Right atrium auricular region (tissue), 2 donors: ENCODE results near the gene THRB. TPM values are rescaled to one million over a fixed set of nuclear protein-coding genes. Genes with fewer than 3 reads are reported as not detected.

Experiments used
- DNase-seq: peaks from one replicate; pipeline ENCODE4 v3.0.0-alpha.2; 2019; ENCODE audit warnings: low spot score
- H3K27ac ChIP-seq, 2 donors: fragments of 200-600 bp; sonication (generic); 1 replicate in 1 of 2; 2 replicates in 1 of 2; pipeline ENCODE4 v1.5.1; 2016 to 2019
- H3K27me3 ChIP-seq, 2 donors: fragments of 200-600 bp; sonication (generic); one replicate each; pipeline versions ENCODE4 v1.5.1 to v1.6.0; 2017 to 2019
- H3K36me3 ChIP-seq: fragments of 200-600 bp; sonication (generic); one replicate; pipeline ENCODE4 v1.5.1; 2016
- H3K4me1 ChIP-seq, 2 donors: fragments of 200-600 bp; sonication (generic); one replicate each; pipeline versions ENCODE4 v1.5.1 to v1.6.0; 2017 to 2019
- H3K4me3 ChIP-seq, 2 donors: fragments of 200-600 bp; sonication (generic); 1 replicate in 1 of 2; 2 replicates in 1 of 2; pipeline ENCODE4 v1.5.1; 2017 to 2019; ENCODE audit warnings: mild to moderate bottlenecking in 1 of 2, moderate library complexity in 1 of 2
- H3K9me3 ChIP-seq, 2 donors: fragments of 200-600 bp; sonication (generic); one replicate each; pipeline ENCODE4 v1.5.1; 2019
- total RNA-seq, 2 donors: library from RNA; depleted of rRNA; stranded (reverse); fragments of >200 nt; gene quantifications; one replicate each; pipeline ENCODE4 v1.1.0, GENCODE V29; 2016
- TF ChIP-seq, protein P1 (sequence below), 2 donors: fragments of 200-600 bp; sonication (generic); IDR thresholded peaks; one replicate each; pipeline ENCODE4 v1.5.1; 2019; ENCODE audit warnings: antibody characterized with exemption in 2 of 2

Gene THRB
- total RNA-seq, 2 donors from 2014 or later: 4.2 to 7.0 TPM

DNA sequence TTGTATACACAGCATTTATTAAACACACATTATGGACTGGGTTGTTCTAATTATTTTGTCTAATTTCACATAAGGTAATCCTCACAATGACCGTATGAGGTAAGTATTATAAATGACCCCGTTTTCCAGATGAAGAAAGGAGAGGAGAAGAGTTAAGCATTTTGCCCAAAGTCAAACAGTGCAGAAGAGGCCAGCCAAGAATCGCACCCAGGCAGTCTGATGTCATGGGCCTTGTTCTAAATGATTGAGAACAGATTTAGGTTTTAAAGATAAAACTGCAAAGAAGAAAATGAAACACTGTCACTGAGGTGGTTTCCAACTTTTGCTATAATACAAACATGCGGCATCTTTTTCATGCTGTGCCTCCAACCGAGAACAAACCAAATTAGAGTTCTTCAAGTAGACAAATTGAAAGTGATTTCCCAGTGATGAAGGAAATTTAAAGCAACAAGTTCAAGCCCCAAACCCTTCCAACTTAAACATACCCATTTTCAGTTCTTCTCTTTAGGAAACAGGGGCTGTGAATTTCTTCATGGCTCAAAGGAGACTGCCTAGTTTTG lies 155.3 kb downstream of the THRB start:
- no peak overlapping the region for H3K27ac ChIP-seq
- no peaks in the 10 kb centered on the region for H3K4me1 ChIP-seq
- TF ChIP-seq, protein P1, sequence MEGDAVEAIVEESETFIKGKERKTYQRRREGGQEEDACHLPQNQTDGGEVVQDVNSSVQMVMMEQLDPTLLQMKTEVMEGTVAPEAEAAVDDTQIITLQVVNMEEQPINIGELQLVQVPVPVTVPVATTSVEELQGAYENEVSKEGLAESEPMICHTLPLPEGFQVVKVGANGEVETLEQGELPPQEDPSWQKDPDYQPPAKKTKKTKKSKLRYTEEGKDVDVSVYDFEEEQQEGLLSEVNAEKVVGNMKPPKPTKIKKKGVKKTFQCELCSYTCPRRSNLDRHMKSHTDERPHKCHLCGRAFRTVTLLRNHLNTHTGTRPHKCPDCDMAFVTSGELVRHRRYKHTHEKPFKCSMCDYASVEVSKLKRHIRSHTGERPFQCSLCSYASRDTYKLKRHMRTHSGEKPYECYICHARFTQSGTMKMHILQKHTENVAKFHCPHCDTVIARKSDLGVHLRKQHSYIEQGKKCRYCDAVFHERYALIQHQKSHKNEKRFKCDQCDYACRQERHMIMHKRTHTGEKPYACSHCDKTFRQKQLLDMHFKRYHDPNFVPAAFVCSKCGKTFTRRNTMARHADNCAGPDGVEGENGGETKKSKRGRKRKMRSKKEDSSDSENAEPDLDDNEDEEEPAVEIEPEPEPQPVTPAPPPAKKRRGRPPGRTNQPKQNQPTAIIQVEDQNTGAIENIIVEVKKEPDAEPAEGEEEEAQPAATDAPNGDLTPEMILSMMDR (IDR thresholded peaks at IDR 0.05): no peak
- H3K9me3 ChIP-seq: no peaks in the 10 kb centered on the region
- no peak overlapping the region for H3K4me3 ChIP-seq
- H3K27me3 ChIP-seq: no peaks in the 10 kb centered on the region
- no peak for DNase-seq
- H3K36me3 ChIP-seq: no peaks in the 10 kb centered on the region

DNA sequence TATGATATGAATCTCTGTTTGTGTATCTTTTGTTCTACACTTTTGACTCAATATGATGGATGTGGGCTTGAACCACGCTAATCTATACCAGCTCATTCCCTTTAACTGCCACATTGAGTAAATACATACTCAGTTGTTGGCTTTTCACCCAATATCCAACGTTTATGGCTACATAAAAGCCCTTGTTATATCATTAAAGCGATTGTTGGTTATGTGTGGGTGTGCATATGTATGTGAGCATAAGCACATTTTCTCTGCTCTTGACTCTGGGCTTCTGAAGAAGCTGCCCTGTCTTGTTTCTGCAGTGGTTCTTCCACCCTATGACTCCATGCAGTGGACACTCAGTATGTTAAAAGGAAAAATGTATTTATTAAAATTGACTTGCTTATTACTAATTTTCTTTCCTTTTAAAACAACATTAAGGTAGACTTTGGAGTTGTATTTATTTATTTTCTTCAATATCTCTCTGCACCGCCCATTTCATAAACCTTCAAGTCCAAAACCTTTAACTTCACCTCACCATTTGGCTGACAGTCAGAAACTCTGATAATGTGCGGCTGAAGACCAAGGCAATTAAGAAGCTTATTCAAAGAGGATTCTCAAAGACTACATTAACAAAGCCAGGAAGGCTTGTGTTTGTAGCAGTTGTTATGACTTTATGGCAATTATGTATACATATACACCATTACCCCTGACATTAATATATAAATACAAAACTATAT lies 156.1 kb downstream of the THRB start:
- Histone ChIP-seq H3K9me3 (no peaks in the 10 kb centered on the region), H3K4me3 (no peak overlapping the region), H3K27ac (no peak overlapping the region), H3K36me3 (no peaks in the 10 kb centered on the region), H3K4me1 (no peaks in the 10 kb centered on the region), H3K27me3 (no peaks in the 10 kb centered on the region)
- no peak for DNase-seq
- TF ChIP-seq, protein P1 (IDR thresholded peaks at IDR 0.05): no peak

DNA sequence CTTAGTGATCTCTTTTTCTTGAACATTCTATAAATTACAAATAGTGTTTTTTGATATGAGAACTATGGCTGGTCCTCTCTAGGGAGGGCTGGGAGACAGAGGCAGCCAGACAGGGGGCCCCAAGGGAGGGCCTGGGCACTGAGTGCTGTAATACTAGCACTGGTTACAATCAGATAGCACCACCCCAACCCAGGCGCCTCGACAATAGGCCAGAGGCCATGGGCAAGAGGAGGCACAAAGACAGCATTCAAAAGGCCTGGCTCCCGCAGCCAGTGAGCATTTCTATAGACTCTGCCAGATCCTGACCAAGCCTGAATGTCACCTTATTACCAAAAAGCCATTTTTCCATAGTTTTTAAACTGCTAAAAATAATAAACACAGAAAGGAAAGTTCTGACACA lies 158.5 kb downstream of the THRB start:
- Histone ChIP-seq H3K36me3 (no peaks in the 10 kb centered on the region), H3K27me3 (no peaks in the 10 kb centered on the region), H3K4me3 (no peak overlapping the region), H3K27ac (no peak overlapping the region), H3K4me1 (no peaks in the 10 kb centered on the region), H3K9me3 (no peaks in the 10 kb centered on the region)
- TF ChIP-seq, protein P1 (IDR thresholded peaks at IDR 0.05): no peak
- DNase-seq: no peak

DNA sequence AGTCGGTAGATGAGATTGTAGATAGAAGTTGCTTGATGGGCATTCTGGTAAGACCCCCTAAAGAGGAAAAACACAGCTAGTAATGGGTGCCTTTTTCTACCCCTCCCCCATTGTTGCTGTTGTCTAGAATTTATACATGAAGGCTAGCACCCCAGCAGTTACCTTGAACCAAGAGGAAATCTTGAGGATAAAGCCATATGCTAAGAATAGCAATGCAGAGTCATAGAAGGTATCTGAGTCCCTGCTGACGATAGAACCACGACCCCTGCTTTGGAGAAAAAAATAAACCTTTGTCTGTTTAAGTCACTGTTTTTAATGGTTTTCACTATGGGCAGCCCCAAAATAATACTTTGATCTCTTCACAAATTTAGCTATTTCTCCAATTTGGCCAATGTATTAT lies 162.6 kb downstream of the THRB start:
- Histone ChIP-seq H3K27ac (no peak overlapping the region), H3K36me3 (no peaks in the 10 kb centered on the region), H3K4me3 (no peak overlapping the region), H3K9me3 (no peaks in the 10 kb centered on the region), H3K4me1 (no peaks in the 10 kb centered on the region), H3K27me3 (no peaks in the 10 kb centered on the region)
- no peak for DNase-seq
- TF ChIP-seq, protein P1 (IDR thresholded peaks at IDR 0.05): no peak

DNA sequence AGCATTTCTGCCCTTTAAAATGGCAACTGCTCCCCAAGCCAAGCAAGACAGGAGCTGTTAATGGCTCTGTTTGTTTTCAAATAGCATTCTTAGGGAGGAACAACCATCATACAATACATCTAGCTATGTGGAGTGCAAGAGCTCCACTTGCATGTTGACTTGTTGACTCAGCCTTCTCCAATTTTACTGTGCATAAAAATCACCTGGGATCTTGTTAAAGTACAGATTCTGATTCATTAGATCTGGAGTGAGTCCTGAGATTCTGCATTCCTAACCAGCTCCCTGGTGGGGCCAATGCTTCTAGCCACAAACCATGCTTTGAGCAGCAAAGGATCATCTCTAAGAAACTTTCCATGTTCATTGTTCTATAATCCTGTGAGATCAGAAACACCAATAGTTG lies 171.4 kb downstream of the THRB start:
- Histone ChIP-seq H3K36me3 (no peaks in the 10 kb centered on the region), H3K4me1 (no peaks in the 10 kb centered on the region), H3K27ac (no peak overlapping the region), H3K27me3 (no peaks in the 10 kb centered on the region), H3K9me3 (no peaks in the 10 kb centered on the region), H3K4me3 (no peak overlapping the region)
- DNase-seq: no peak
- TF ChIP-seq, protein P1 (IDR thresholded peaks at IDR 0.05): no peak

DNA sequence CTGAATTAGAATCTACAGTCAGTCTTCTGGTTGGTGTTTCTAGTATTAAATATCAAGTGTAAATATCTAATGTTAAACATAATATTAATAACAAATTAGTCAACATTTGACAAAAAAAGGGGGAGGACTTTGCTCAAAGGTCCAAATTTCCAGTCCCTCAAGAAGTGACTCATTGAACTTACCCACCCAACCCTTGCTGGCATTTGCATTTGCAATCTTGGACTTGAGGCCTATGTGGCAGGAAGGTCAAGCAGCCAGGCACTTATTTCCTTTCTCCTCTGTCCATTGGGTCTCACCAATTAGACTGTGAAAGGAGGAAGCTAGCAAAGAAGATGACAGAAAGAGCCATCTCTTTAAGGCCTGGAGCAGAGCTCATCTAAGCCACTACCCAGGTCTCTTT lies 174.0 kb downstream of the THRB start:
- H3K4me3 ChIP-seq: no peak overlapping the region
- H3K36me3 ChIP-seq: no peaks in the 10 kb centered on the region
- TF ChIP-seq, protein P1 (IDR thresholded peaks at IDR 0.05): no peak
- H3K9me3 ChIP-seq: no peaks in the 10 kb centered on the region
- no peak overlapping the region for H3K27ac ChIP-seq
- no peaks in the 10 kb centered on the region for H3K27me3 ChIP-seq
- H3K4me1 ChIP-seq: no peaks in the 10 kb centered on the region
- DNase-seq: no peak
